SK-MEL-5 (cell line): ENCODE results near the gene POLR1D. TPM values are rescaled to one million over a fixed set of nuclear protein-coding genes. Genes with fewer than 3 reads are reported as not detected.

Experiments used
- DNase-seq: peaks from one replicate; pipeline ENCODE4 v3.0.0-alpha.2; 2016; ENCODE audit warnings: low read depth, low spot score
- in situ Hi-C: cut with HindIII; loops from 2 replicates; pipeline ENCODE4 v1.10.0; 2016; ENCODE audit warnings: low sequenced_read_pairs, high pct_unique_total_duplicates, low pct_unique_long_range_greater_than_20kb
- total RNA-seq: library from RNA; depleted of rRNA; stranded (reverse); fragments of >200 nt; shearing (Covaris generic); gene quantifications from 2 replicates; pipeline ENCODE4 v1.2.3, GENCODE V29; 2014; rRNA removed

Gene POLR1D
- total RNA-seq, 1 experiment from 2014 or later = 205 TPM

DNA sequence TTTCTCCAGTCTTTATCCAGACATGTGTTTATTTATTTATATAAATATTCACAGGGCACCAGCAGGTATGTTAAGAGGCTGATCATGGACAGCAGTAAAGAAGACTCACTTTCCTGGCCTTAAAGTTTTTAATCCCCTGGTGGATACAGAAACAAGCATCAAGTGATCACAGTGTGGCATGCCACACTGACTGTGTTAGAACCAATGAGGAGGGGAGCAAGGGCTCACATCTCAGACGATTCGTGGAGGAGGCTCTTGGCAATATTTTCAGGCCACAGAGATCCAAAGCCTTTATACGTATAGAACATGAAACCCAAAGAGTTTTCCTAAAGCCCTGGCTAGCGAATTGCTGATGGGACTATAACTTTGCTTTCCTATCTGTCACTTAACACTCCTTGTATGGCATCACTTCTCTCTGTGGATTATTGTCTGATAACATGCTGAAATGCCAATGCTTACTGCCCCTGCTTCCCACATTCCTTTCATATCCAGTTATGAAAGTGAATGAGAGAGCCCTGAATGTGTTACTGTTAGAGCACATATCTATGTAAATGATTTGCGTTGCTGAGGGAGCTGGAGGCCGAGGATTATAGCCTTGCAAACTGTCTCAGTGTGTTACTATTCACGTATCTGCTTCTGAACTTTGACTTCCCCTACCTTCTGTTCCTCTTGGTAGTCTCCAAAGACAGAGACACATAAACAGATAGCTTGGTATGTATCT, 37.6 kb downstream of the POLR1D start:
- in situ Hi-C loops = no loop called here
- DNase-seq = no peak

DNA sequence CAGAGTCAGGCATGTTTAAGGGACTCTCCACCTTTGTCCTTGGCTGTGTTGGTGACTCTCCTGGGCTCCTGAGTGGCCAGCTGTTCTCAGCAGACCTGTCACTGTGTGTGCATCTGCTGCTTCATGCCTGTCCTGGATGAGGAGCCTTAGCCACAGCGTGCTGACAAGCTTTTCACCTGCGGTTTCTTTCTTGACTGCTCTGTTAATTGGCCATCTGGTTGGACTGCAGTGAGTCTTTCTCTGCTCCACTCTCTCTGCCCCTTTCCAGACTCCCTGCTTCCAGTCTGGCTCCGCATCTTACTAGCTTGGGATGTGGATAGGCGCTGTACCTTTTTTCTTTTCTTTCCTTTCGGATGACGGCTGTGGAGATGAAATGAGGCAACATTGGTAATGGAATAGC, 38.8 kb downstream of the POLR1D start:
- DNase-seq = no peak
- in situ Hi-C loops = no loop called here

DNA sequence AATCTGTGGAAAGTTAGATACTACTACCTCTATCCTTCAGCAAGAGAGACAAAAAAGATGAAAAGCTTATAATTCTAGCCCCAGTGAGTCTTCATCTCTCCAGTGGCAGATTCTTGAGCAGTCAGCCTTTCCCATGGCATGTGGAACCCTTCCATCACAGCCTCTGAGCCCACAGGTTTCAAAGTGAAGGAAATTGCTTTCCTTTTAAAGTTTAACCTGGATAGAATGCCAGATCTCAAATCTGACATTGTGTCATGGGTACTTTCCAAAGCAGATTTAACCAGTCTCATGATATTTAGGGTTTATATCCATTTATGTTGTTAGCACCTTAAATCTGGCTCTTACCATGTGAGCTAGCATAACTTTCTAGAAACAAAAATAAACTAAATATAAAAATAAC, 39.3 kb downstream of the POLR1D start:
- no peak for DNase-seq

DNA sequence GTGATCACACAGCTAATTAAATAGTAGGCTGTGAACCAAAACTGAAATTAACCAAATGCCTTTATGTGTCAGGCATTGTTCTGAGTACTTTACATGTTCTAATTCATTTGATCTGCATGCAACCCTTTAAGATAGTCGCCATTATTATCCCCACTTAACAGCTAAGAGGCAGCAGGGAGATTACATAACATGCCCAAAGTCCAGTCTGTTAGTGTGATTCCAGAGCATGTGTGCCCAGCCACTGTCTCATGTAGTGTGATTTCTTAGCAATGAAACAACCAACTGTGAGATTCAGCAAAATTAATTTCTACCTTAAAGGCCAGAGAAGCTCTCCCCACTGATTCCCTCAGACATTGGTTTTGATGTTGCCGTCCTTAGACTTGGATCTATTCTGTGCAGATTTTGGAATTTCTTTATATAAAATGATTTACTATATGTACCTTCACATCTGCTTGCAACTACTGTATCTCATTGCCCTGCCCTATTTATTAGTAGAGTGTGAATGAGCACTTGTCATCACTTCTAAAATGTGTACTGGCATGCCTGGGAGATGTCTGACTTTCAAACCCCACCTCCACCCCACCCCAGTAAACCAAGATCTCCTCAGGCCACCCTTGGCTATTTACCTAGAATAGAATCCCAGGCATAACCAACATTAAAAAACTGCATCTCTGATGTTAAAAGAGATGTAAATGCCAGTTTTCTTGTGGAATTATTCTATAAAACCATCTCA, 41.2 kb downstream of the POLR1D start:
- in situ Hi-C loops = no loop called here

More for the DNA sequence above, 39.3 kb downstream of the POLR1D start:
- in situ Hi-C loops = no loop called here

DNA sequence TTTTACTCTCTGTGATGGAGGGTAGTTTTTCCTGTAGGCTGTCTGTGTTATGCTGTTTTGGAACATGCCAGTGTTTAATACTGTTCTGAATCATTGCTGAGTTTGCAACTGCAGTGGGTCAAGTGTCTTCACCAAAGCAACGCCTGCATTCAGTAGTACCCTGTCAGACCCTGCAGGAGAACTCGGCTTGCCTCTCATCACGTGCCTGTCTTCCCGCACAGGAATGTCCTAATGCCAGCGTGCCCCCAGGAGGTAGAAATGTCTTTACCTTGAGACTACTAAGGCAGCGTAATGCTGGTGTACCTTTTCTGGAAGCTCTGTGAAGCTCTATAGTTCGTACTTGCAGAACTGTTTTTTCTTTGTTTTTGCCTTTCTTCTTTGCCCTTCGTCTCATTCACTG, 42.3 kb downstream of the POLR1D start:
- no peak for DNase-seq
- in situ Hi-C loops = no loop called here

More for the DNA sequence above, 41.2 kb downstream of the POLR1D start:
- DNase-seq = no peak

DNA sequence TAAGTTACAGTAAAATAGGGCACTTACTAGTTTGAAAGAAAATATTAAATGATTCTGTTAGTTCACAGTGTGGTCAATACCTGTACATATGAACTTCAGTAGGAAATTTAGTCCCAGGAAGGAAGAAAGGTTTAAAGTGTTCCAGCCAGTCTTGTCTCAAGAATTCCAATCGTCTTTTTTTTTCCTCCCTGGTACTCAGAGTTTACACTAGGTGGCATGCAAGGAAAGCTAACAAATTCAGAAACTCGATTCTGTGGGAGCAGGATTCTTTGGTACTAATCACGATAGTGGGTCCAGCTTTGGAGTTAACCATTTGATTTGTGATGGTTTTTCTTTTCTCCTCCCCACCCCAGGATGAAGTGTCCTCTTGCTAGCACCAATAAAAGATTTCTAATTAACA, 43.6 kb downstream of the POLR1D start:
- in situ Hi-C loops = no loop called here
- peak; percentile 47 for DNase-seq

DNA sequence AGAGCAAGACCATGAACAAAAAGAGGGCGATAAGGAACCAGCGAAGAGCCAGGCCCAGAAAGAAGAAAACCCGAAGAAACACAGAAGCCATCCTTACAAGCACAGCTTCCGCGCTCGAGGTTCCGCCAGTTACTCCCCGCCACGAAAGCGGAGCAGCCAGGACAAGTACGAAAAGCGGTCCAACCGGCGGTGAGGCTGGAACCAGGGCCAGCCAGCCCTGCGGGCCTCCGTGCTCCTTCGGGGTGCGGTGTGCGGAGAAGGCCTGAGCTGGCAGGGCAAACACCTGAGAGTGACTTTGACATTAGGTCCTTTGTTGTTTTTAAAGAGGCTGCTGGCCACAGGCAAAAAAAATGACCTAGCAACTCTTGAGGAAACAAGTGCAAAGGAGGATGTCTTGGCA, 44.1 kb downstream of the POLR1D start:
- in situ Hi-C loops = no loop called here

DNA sequence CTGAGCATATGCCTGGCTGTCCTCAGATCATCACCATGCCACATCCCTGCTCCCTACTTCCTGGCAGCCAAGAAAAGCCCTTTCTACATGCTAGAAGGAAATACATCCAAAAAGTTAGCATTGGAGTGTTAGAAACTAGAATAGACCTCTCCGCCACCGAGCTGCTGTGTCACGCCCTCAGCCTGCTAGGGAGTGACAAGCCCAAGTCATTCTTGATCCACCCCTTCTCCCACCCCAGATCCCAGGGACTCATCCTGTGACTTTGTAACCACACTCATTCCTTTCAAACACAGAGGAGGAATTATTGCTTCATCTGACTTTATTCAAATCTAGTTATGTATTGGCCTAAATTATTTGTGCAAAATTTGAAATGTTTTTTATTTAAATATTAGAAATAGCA, 45.3 kb downstream of the POLR1D start:
- no peak for DNase-seq

More for the DNA sequence above, 44.1 kb downstream of the POLR1D start:
- no peak for DNase-seq

DNA sequence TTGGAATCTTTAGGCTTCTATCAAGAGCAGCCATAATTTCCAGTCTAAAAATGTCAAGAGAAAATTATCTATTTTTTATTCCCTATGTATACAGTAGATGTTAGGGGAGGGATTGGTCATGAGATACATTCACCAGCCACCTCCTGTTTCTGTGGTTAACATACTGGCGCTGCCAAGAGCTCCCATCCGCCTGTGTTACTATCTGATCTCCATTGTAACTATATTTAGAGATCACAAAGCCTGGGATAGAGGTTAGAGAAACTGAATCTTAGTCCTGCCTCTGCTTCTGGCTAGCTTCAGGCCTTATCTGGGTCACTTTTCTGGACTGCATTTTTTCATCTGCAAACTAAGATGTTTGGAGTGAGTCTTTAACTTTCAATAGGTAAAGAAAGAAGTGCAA, 46.3 kb downstream of the POLR1D start:
- DNase-seq = peak; percentile 19

More for the DNA sequence above, 45.3 kb downstream of the POLR1D start:
- in situ Hi-C loops = no loop called here

DNA sequence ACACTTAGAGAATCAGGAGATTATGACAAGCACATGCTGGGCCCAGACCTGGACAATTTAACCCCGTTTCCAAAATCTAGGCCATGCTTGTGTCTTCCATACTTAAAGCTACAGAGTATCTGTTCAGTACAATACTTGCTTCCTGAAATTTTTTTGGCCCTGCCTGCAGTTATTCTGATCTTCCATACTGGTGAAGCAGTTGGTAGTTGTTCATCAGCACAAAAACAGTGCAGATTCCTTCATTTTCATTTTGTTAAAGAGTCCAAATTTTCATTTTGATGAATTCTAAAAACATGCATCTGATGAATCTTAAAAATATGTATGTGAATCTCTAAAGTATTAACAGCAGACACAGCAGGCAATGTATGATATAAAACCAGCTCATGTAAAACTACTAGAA, 49.2 kb downstream of the POLR1D start:
- DNase-seq = no peak
- in situ Hi-C loops = no loop called here

More for the DNA sequence above, 46.3 kb downstream of the POLR1D start:
- in situ Hi-C loops = no loop called here

DNA sequence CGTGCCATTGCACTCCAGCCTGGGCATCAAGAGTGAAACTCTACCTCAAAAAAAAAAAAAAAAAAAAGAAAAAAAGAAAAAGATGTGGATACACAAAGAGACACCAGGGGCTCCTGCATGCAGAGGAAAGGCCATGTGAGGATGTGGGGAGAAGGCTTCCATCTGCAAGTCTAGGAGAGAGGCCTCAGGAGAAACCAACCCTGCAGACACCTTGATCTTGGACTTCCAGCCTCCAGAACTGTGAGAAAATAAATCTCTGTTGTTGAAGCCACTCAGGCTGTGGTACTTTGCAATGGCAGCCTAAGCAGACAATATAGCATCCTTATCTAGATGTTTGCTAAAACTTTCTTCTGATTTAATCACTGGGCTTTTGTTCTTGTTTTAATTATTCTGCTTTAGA, 50.3 kb downstream of the POLR1D start:
- DNase-seq = no peak
- in situ Hi-C loops = no loop called here

Other genes with a start within 250 kb of the POLR1D start
- 284 and 304 TPM in 2 replicates for gene GTF3A, start 197.3 kb upstream of the POLR1D start, total RNA-seq
- gene MTIF3, start 171.3 kb upstream of the POLR1D start, total RNA-seq = 66.0 and 70.2 TPM in 2 replicates
- 13.4 and 14.8 TPM in 2 replicates for gene LNX2, start 1.4 kb upstream of the POLR1D start, total RNA-seq
- gene GSX1, start 170.6 kb downstream of the POLR1D start, total RNA-seq = not detected in 2 replicates